Prostate gland (tissue), 2 donors: ENCODE data around the gene GNAT3.

ENCODE experiments used
- CTCF ChIP-seq, 4 experiments: fragments of 200-600 bp in 2 of 4; fragments of 450-650 bp in 2 of 4; sonication (generic) in 2 of 4; IDR thresholded peaks; 1 replicate in 3 of 4; 2 replicates in 1 of 4; pipeline ENCODE4 v1.5.1; 2016 to 2019; ENCODE audit warnings: antibody characterized with exemption in 4 of 4, mild to moderate bottlenecking in 2 of 4, moderate library complexity in 2 of 4
- POLR2A ChIP-seq: fragments of 450-650 bp; IDR thresholded peaks from one replicate; pipeline ENCODE4 v1.6.1; 2016; ENCODE audit warnings: antibody characterized with exemption, mild to moderate bottlenecking
- POLR2AphosphoS5 ChIP-seq: sonication (generic); formaldehyde crosslinking; IDR thresholded peaks from one replicate; pipeline ENCODE4 v1.6.1; 2017; ENCODE audit warnings: antibody characterized with exemption

- TF ChIP-seq CTCF (IDR thresholded peaks at IDR 0.05), result no peak
- TF ChIP-seq POLR2A, result no peak
- no peak for TF ChIP-seq POLR2AphosphoS5
Measured at GRCh38 chr7:80413383-80413945, 98.4 kb downstream of the GNAT3 start.
